Measurements from ENCODE around the gene PKDREJ.

DNA sequence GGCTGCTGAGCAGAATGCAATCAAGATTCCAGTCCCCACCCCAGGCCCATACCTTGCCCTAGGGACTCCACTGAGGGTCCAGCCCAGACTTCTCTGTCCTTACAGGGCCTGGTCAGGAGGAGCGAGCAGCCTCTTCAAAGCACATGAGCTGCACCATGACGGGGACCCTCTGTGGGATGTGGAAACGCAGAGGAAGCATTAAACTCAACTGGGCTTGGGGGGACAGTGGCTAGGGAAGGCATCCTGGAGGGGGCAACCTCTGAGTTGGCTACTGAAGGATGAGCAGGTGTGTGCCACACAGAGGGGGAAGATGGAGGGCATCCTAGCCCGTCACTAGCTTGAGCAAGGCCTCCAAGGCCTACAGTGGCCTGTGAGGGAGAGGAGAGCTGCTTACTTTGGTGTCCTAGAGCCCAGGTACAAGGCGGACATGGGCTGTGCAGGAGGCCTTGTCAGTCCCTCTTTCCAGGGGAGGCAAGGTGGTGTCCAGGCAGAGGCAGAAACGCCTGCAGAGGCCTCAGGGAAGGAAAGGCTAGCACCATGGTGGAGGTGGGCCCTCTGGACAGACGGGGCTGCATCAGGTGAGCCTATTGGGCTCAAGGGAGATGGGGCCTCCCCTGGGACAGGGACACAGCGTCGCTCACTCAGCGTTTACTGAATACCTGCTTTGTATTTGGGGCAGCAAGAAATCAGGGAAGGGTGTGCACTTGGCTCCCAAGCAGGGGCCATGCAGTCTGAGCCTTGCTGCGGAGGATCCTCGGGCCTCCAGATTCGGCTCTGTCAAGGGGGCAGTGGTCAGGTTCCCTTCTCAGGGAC, 18.9 kb upstream of the PKDREJ start:
- TF ChIP-seq, protein P1, sequence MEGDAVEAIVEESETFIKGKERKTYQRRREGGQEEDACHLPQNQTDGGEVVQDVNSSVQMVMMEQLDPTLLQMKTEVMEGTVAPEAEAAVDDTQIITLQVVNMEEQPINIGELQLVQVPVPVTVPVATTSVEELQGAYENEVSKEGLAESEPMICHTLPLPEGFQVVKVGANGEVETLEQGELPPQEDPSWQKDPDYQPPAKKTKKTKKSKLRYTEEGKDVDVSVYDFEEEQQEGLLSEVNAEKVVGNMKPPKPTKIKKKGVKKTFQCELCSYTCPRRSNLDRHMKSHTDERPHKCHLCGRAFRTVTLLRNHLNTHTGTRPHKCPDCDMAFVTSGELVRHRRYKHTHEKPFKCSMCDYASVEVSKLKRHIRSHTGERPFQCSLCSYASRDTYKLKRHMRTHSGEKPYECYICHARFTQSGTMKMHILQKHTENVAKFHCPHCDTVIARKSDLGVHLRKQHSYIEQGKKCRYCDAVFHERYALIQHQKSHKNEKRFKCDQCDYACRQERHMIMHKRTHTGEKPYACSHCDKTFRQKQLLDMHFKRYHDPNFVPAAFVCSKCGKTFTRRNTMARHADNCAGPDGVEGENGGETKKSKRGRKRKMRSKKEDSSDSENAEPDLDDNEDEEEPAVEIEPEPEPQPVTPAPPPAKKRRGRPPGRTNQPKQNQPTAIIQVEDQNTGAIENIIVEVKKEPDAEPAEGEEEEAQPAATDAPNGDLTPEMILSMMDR (IDR thresholded peaks at IDR 0.05; ENCODE audit: low read depth, low read length, poor library complexity, severe bottlenecking) = no peak
- TF ChIP-seq EZH2phosphoT487 (IDR thresholded peaks at IDR 0.05; ENCODE audit: borderline replicate concordance, low read length) = no peak

All from DOHH2 (cell line).